Neural progenitor cell (in vitro differentiated cells): ENCODE measurements around the gene CNN3. TPM values are rescaled to one million over a fixed set of nuclear protein-coding genes. Genes with fewer than 3 reads are reported as not detected.

Experiments
- DNase-seq: peaks from one replicate; pipeline ENCODE4 v3.0.0-alpha.2; 2016; ENCODE audit warnings: low spot score
- H2AFZ ChIP-seq: fragments of 200-600 bp; sonication (generic); replicated peaks from 2 replicates; pipeline ENCODE4 v1.6.1; 2016; ENCODE audit warnings: antibody characterized with exemption
- H3F3A ChIP-seq: fragments of 200-600 bp; sonication (generic); 2 replicates; pipeline ENCODE4 v1.6.1; 2016; ENCODE audit warnings: antibody characterized with exemption, low read depth
- H3K27ac ChIP-seq: fragments of 200-600 bp; sonication (generic); 2 replicates; pipeline ENCODE4 v1.5.1; 2016; ENCODE audit warnings: mild to moderate bottlenecking
- H3K27me3 ChIP-seq: fragments of 200-600 bp; sonication (generic); 2 replicates; pipeline ENCODE4 v1.6.1; 2016; ENCODE audit warnings: mild to moderate bottlenecking, moderate library complexity
- H3K36me3 ChIP-seq: fragments of 200-600 bp; sonication (generic); 2 replicates; pipeline ENCODE4 v1.5.1; 2016
- H3K4me1 ChIP-seq: fragments of 200-600 bp; sonication (generic); 2 replicates; pipeline ENCODE4 v1.6.1; 2016; ENCODE audit warnings: mixed run types
- H3K4me2 ChIP-seq: fragments of 200-600 bp; sonication (generic); 2 replicates; pipeline ENCODE4 v1.6.1; 2016
- H3K4me3 ChIP-seq: fragments of 200-600 bp; sonication (generic); 2 replicates; pipeline ENCODE4 v1.5.1; 2016
- H3K79me2 ChIP-seq: fragments of 200-600 bp; sonication (generic); 2 replicates; pipeline ENCODE4 v1.6.1; 2016; ENCODE audit warnings: low read depth
- H3K9ac ChIP-seq: fragments of 200-600 bp; sonication (generic); 2 replicates; pipeline ENCODE4 v1.6.1; 2016
- H3K9me3 ChIP-seq: fragments of 200-600 bp; sonication (generic); 2 replicates; pipeline ENCODE4 v1.5.1; 2016; ENCODE audit warnings: low read depth
- H4K20me1 ChIP-seq: fragments of 200-600 bp; sonication (generic); 2 replicates; pipeline ENCODE4 v1.6.1; 2016; ENCODE audit warnings: low read depth
- H3K27ac Mint-ChIP-seq: 3 replicates; pipeline ENCODE4 v1.8.0; 2021; ENCODE audit warnings: mixed read lengths
- H3K27me3 Mint-ChIP-seq: 2 replicates; pipeline ENCODE4 v1.8.0; 2022; ENCODE audit warnings: low read depth, mild to moderate bottlenecking, inconsistent platforms, moderate library complexity, mixed read lengths; ENCODE audit not compliant: insufficient read depth
- H3K36me3 Mint-ChIP-seq: 3 replicates; pipeline ENCODE4 v1.8.0; 2021; ENCODE audit warnings: mixed read lengths
- H3K4me1 Mint-ChIP-seq: 3 replicates; pipeline ENCODE4 v1.8.0; 2021; ENCODE audit warnings: mixed read lengths
- H3K4me3 Mint-ChIP-seq: 3 replicates; pipeline ENCODE4 v1.8.0; 2021; ENCODE audit warnings: mild to moderate bottlenecking, moderate library complexity, mixed read lengths
- H3K9me3 Mint-ChIP-seq: 3 replicates; pipeline ENCODE4 v1.8.0; 2020; ENCODE audit warnings: mixed read lengths
- EZH2 ChIP-seq: fragments of 200-600 bp; sonication (generic); IDR thresholded peaks from 2 replicates; pipeline ENCODE4 v1.6.1; 2017; ENCODE audit warnings: antibody characterized with exemption, mild to moderate bottlenecking, moderate library complexity
- EZH2phosphoT487 ChIP-seq: fragments of 200-600 bp; sonication (generic); IDR thresholded peaks from 2 replicates; pipeline ENCODE4 v1.6.1; 2017; ENCODE audit warnings: antibody characterized with exemption
- total RNA-seq: library from RNA; depleted of rRNA; stranded (reverse); fragments of >200 nt; gene quantifications from 2 replicates; pipeline ENCODE4 v1.2.3, GENCODE V29; 2015; ENCODE audit warnings: low replicate concordance
- TF ChIP-seq, protein P1 (sequence below): fragments of 200-600 bp; sonication (generic); IDR thresholded peaks from 2 replicates; pipeline ENCODE4 v1.5.1; 2017; ENCODE audit warnings: antibody characterized with exemption, mild to moderate bottlenecking

Gene CNN3
- total RNA-seq, 1 donor from 2014 or later, result 644 TPM

DNA sequence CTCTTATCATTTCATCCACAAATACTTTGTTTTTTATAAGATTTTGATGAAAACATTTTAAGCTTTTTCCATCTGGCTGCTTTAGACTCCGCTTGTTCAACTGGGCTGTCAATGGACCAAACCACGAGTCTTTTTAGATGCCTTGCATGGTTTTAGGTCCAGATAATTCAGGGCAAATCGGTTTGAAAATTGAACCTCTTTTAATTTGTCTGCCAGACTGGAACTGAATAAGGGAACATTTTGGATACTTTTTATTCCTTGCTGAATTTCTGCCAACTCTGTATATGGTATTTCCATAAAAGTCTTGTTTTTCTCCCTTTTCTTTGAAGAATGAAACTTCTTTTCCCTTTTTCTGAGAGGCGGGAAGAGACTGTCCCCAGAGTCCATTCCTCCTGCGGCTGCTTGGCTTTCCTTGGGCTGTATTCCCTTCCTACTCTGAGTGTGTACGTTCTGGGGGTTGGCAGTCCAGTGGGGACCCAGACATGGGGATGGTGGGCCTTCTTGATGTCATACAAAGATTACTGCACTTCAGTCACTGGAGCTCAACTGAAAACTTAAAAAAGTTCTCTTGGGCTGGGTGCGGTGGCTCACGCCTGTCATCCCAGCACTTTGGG lies 46.5 kb upstream of the CNN3 start:
- H3K27ac ChIP-seq, result no peak overlapping the region
- H3K27me3 ChIP-seq, result no peaks in the 10 kb centered on the region
- Mint-ChIP-seq H3K4me1 (peaks cover 23% of the 10 kb centered on the region), H3K27ac (no peak overlapping the region), H3K27me3 (no peaks in the 10 kb centered on the region), H3K36me3 (peaks cover 7% of the 10 kb centered on the region), H3K4me3 (no peak overlapping the region), H3K9me3 (peaks cover 12% of the 10 kb centered on the region)
- H3F3A ChIP-seq, result no peaks in the 10 kb centered on the region
- peaks cover 13% of the 10 kb centered on the region for H3K4me1 ChIP-seq
- H3K4me3 ChIP-seq, result no peak overlapping the region
- no peaks in the 10 kb centered on the region for H4K20me1 ChIP-seq
- H3K79me2 ChIP-seq, result no peaks in the 10 kb centered on the region
- no peak overlapping the region for H3K4me2 ChIP-seq
- H2AFZ ChIP-seq, result no peak overlapping the region
- H3K9ac ChIP-seq, result no peak overlapping the region
- no peak for TF ChIP-seq EZH2
- TF ChIP-seq EZH2phosphoT487, result no peak
- TF ChIP-seq, protein P1, sequence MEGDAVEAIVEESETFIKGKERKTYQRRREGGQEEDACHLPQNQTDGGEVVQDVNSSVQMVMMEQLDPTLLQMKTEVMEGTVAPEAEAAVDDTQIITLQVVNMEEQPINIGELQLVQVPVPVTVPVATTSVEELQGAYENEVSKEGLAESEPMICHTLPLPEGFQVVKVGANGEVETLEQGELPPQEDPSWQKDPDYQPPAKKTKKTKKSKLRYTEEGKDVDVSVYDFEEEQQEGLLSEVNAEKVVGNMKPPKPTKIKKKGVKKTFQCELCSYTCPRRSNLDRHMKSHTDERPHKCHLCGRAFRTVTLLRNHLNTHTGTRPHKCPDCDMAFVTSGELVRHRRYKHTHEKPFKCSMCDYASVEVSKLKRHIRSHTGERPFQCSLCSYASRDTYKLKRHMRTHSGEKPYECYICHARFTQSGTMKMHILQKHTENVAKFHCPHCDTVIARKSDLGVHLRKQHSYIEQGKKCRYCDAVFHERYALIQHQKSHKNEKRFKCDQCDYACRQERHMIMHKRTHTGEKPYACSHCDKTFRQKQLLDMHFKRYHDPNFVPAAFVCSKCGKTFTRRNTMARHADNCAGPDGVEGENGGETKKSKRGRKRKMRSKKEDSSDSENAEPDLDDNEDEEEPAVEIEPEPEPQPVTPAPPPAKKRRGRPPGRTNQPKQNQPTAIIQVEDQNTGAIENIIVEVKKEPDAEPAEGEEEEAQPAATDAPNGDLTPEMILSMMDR, result no peak
- no peak for DNase-seq
- no peaks in the 10 kb centered on the region for H3K9me3 ChIP-seq
- H3K36me3 ChIP-seq, result no peaks in the 10 kb centered on the region

DNA sequence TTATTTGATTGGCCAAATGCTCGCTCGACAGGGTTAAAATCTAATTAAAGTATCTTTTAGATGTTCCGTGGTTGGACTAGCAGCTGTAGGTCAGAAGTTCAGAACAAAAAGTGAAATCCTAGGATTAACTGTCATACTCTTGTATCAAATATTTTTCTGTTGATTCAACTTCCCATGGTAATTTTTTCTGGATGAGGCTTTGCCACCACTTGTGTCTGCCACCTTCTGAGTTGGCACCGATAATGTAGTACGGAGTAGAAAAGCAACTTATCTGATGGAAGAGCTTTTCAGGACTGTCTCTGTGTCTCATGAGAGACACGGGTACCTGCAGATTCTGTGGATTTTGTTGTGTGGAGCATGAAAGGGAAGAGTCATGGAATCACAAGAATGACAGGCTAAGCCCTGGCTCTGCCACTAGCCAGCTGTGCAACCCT lies 44.6 kb upstream of the CNN3 start:
- peaks cover 3% of the 10 kb centered on the region for H3K9me3 Mint-ChIP-seq
- H3K27me3 Mint-ChIP-seq, result no peaks in the 10 kb centered on the region
- H3K27me3 ChIP-seq, result no peaks in the 10 kb centered on the region
- DNase-seq, result no peak
- H3K36me3 Mint-ChIP-seq, result peaks cover 2% of the 10 kb centered on the region
- H3K9me3 ChIP-seq, result no peaks in the 10 kb centered on the region
- TF ChIP-seq, protein P1, result no peak
- TF ChIP-seq EZH2, result no peak
- H2AFZ ChIP-seq, result no peak overlapping the region
- H3K4me1 ChIP-seq, result peaks cover 13% of the 10 kb centered on the region
- no peaks in the 10 kb centered on the region for H3F3A ChIP-seq
- H3K36me3 ChIP-seq, result no peaks in the 10 kb centered on the region
- H3K4me1 Mint-ChIP-seq, result peaks cover 32% of the 10 kb centered on the region
- H4K20me1 ChIP-seq, result no peaks in the 10 kb centered on the region
- H3K9ac ChIP-seq, result no peak overlapping the region
- no peaks in the 10 kb centered on the region for H3K79me2 ChIP-seq
- H3K4me2 ChIP-seq, result peak overlapping the region; percentile 29
- no peak overlapping the region for H3K4me3 ChIP-seq
- H3K27ac Mint-ChIP-seq, result peak overlapping the region; percentile 74
- peak overlapping the region; percentile 2 for H3K4me3 Mint-ChIP-seq
- H3K27ac ChIP-seq, result no peak overlapping the region

DNA sequence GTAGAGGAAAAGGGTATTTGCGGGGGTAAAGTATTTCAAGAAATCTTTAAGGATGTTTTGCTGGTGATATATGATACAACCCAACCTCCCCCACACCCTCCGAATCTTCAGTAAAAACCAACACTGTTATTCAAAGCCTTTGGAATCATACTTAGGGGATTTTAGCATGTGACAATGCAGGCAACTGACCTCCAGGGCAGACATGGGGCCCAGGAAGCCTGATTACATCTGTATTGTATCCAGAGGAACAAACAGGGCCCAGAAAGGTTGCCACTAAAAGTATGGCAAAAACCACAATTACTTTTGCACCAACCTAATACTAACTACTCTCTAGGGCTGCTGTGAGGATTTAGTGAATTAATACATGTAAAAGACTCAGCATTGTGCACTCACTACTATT lies 43.9 kb upstream of the CNN3 start:
- no peaks in the 10 kb centered on the region for H3K79me2 ChIP-seq
- H3K9me3 Mint-ChIP-seq, result no peaks in the 10 kb centered on the region
- H3K9me3 ChIP-seq, result no peaks in the 10 kb centered on the region
- peak overlapping the region; percentile 39 for H3K4me3 Mint-ChIP-seq
- no peaks in the 10 kb centered on the region for H3F3A ChIP-seq
- peak overlapping the region; percentile 43 for H3K27ac Mint-ChIP-seq
- H3K4me3 ChIP-seq, result no peak overlapping the region
- H2AFZ ChIP-seq, result peak overlapping the region; percentile 53
- DNase-seq, result peak; percentile 54
- H4K20me1 ChIP-seq, result no peaks in the 10 kb centered on the region
- TF ChIP-seq EZH2phosphoT487 (no peak), EZH2 (no peak)
- TF ChIP-seq, protein P1, result no peak
- peaks cover 3% of the 10 kb centered on the region for H3K36me3 Mint-ChIP-seq
- no peaks in the 10 kb centered on the region for H3K27me3 ChIP-seq
- H3K9ac ChIP-seq, result no peak overlapping the region
- H3K4me1 Mint-ChIP-seq, result peaks cover 32% of the 10 kb centered on the region
- no peaks in the 10 kb centered on the region for H3K27me3 Mint-ChIP-seq
- H3K36me3 ChIP-seq, result no peaks in the 10 kb centered on the region
- peak overlapping the region; percentile 54 for H3K4me2 ChIP-seq
- H3K27ac ChIP-seq, result no peak overlapping the region
- peaks cover 13% of the 10 kb centered on the region for H3K4me1 ChIP-seq
